ENCODE data around the gene ZDHHC14.
A peak's percentile ranks its signal among the peaks of the same experiment; 100 is the strongest.

Gene ZDHHC14

GRCh38 chr6:157648561-157648960 lies 267.6 kb downstream of the ZDHHC14 start:
- Histone ChIP-seq H3K4me1 (peaks cover 14 to 68% (median 67%) of the 10 kb centered on the region in 10 experiments), H3K36me3 (peaks cover 0 to 29% (median 1%) of the 10 kb centered on the region in 11 experiments; a peak in 10 of 22 replicates), H3K9ac (peak overlapping the region in 5 of 11 experiments; percentile 7 to 62 (median 14); a peak in 7 of 22 replicates), H3K4me3 (no peak overlapping the region), H3K9me3 (replicated peaks in 1 of 11) (peaks cover 0 to 31% (median 21%) of the 10 kb centered on the region in 11 experiments; a peak in 18 of 22 replicates), H4K20me1 (no peaks in the 10 kb centered on the region), H3K27me3 (no peaks in the 10 kb centered on the region), H3K27ac (peak overlapping the region in 9 of 11 experiments; percentile 52 to 86 (median 83); a peak in 17 of 22 replicates), H3K4me2 (peak overlapping the region in 10 of 11 experiments; percentile 34 to 78 (median 68); a peak in 19 of 22 replicates)
- TF ChIP-seq Cebpa-rat (IDR thresholded peaks at IDR 0.05): no peak

GRCh38 chr6:157649311-157650260 lies 268.6 kb downstream of the ZDHHC14 start:
- peak overlapping the region in 8 of 11 experiments; percentile 12 to 86 (median 84); a peak in 15 of 22 replicates for H3K27ac ChIP-seq
- no peak overlapping the region for H3K4me3 ChIP-seq
- H3K27me3 ChIP-seq: no peaks in the 10 kb centered on the region
- no peaks in the 10 kb centered on the region for H4K20me1 ChIP-seq
- no peak for TF ChIP-seq Cebpa-rat (IDR thresholded peaks at IDR 0.05)
- peak overlapping the region in 1 of 11 experiments; percentile 11; a peak in 3 of 22 replicates for H3K9ac ChIP-seq
- peaks cover 13 to 59% (median 58%) of the 10 kb centered on the region in 10 experiments for H3K4me1 ChIP-seq
- peaks cover 0 to 31% (median 21%) of the 10 kb centered on the region in 11 experiments; a peak in 18 of 22 replicates for H3K9me3 ChIP-seq (replicated peaks in 1 of 11)
- H3K4me2 ChIP-seq: peak overlapping the region in 9 of 11 experiments; percentile 49 to 78 (median 70); a peak in 16 of 22 replicates
- peaks cover 0 to 35% (median 5%) of the 10 kb centered on the region in 11 experiments; a peak in 11 of 22 replicates for H3K36me3 ChIP-seq

DNA sequence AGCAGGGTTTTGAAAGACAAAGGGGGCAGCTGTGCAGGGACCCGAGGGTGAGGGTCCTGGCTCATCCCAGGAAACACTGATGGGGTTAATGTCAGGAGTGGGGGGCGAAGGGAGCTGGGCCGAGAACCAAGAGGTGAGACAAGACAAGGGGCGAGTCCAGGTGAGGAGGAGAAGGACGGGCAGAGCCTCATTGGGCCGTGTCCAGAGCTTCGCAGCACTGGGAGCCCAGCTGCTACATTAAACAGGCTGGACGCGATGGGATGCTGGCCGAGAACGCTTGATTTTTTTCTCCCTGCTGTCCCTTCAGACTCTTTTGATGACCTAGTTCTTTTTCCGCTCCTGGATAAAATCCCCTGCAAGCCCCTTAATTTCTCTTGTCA lies 269.3 kb downstream of the ZDHHC14 start:
- Histone ChIP-seq H3K27me3 (no peaks in the 10 kb centered on the region), H4K20me1 (no peaks in the 10 kb centered on the region), H3K4me3 (no peak overlapping the region), H3K4me1 (peaks cover 10 to 53% (median 51%) of the 10 kb centered on the region in 10 experiments), H3K27ac (peak overlapping the region in 2 of 11 experiments; percentile 84; a peak in 1 of 22 replicates), H3K36me3 (peaks cover 0 to 42% (median 5%) of the 10 kb centered on the region in 11 experiments; a peak in 11 of 22 replicates), H3K4me2 (peak overlapping the region in 8 of 11 experiments; percentile 58 to 78 (median 70); a peak in 15 of 22 replicates), H3K9ac (no peak overlapping the region), H3K9me3 (replicated peaks in 1 of 11) (peaks cover 0 to 28% (median 21%) of the 10 kb centered on the region in 11 experiments; a peak in 18 of 22 replicates)
- TF ChIP-seq Cebpa-rat (IDR thresholded peaks at IDR 0.05): no peak

GRCh38 chr6:157650801-157651200 lies 269.8 kb downstream of the ZDHHC14 start:
- no peak for TF ChIP-seq Cebpa-rat (IDR thresholded peaks at IDR 0.05)
- peaks cover 0 to 23% (median 19%) of the 10 kb centered on the region in 11 experiments; a peak in 18 of 22 replicates for H3K9me3 ChIP-seq (replicated peaks in 1 of 11)
- H3K4me1 ChIP-seq: peaks cover 10 to 47% (median 46%) of the 10 kb centered on the region in 10 experiments
- H3K4me2 ChIP-seq: no peak overlapping the region; a peak in 1 of 22 replicates
- no peak overlapping the region for H3K9ac ChIP-seq
- no peak overlapping the region for H3K4me3 ChIP-seq
- H3K27me3 ChIP-seq: no peaks in the 10 kb centered on the region
- no peak overlapping the region for H3K27ac ChIP-seq
- no peaks in the 10 kb centered on the region for H4K20me1 ChIP-seq
- H3K36me3 ChIP-seq: peaks cover 0 to 41% (median 5%) of the 10 kb centered on the region in 11 experiments; a peak in 11 of 22 replicates

DNA sequence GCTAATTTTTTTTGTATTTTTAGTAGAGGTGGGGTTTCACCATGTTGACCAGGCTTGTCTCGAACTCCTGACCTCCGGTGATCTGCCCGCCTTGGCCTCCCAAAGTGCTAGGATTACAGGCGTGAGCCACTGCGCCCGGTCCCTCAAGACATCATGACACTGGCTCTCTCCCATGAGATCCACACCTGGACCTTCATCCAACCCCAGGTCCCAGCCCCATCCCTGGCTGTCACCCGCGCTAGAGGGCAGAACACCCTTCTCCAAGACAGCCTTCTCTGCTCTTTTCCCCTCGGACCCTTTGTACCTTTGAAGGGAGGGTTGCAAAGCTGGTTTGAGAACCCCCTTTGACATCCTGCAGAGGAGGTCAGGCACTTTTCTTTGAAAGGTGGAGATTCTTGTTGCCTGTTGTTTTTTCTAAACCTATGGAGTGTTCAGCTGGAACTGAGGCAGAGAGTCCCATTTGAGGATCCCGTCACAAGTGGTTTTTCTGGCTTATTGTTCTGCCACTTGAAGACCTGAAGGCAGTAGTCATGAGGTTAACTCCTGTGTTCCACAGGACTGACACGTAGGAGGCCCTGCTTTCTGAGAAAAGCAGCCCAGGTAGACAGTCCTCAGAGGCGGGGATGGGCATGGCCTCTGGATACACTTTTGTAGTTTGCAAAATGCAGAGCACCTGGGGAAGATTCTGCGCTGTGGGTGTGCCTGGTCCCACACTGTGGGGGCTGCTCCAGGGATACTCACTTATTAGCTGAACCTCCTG lies 270.9 kb downstream of the ZDHHC14 start:
- no peaks in the 10 kb centered on the region for H3K27me3 ChIP-seq
- H3K4me2 ChIP-seq: no peak overlapping the region
- no peak overlapping the region for H3K4me3 ChIP-seq
- H3K36me3 ChIP-seq: peaks cover 0 to 50% (median 5%) of the 10 kb centered on the region in 11 experiments; a peak in 10 of 22 replicates
- no peak for TF ChIP-seq Cebpa-rat (IDR thresholded peaks at IDR 0.05)
- H3K9ac ChIP-seq: no peak overlapping the region
- H3K27ac ChIP-seq: no peak overlapping the region
- H3K9me3 ChIP-seq (replicated peaks in 1 of 11): peaks cover 0 to 12% (median 11%) of the 10 kb centered on the region in 11 experiments; a peak in 18 of 22 replicates
- H4K20me1 ChIP-seq: no peaks in the 10 kb centered on the region
- H3K4me1 ChIP-seq: peaks cover 10 to 36% (median 34%) of the 10 kb centered on the region in 10 experiments

DNA sequence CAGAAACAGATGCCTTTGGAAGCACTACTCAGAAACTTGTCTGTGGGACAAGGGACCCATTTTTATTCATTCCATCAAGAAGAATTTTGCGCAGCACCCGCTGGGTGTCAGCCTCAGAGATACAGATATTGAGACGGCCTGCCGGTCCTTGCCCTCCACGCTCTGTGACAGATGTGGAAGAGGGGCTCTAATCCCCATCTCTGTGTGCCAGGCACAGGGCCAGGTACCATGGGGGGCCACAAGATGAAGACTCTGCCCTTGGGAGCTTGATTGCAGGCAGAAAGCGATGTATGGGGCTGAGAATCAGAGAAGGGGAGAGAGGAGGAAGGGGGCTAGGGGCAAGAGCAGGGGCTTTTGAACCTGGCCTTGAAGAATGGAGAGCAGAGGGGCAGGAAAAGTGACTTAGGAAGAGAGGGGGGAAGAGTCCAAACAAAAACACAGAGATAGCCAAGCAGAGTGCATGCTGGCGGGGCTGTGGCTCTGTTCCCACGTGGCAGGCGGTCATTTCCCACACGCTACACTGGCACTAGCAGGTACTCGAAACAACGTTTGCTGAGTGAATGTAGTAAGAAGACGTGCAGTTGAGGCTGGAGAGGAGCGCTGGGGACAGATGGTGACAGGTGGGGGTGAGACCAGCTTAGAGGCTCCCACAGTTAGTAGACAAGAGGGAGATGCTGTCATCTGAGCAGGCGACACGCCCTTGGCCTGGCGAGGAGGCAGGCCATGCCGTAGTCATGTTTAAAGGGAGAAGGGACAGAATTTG lies 271.8 kb downstream of the ZDHHC14 start:
- no peak overlapping the region for H3K4me3 ChIP-seq
- H4K20me1 ChIP-seq: no peaks in the 10 kb centered on the region
- H3K4me1 ChIP-seq: peaks cover 4 to 27% (median 26%) of the 10 kb centered on the region in 10 experiments
- peaks cover 0 to 3% (median 2%) of the 10 kb centered on the region in 11 experiments; a peak in 11 of 22 replicates for H3K9me3 ChIP-seq (replicated peaks in 1 of 11)
- peaks cover 0 to 52% (median 0%) of the 10 kb centered on the region in 11 experiments; a peak in 9 of 22 replicates for H3K36me3 ChIP-seq
- TF ChIP-seq Cebpa-rat (IDR thresholded peaks at IDR 0.05): no peak
- no peak overlapping the region for H3K4me2 ChIP-seq
- H3K9ac ChIP-seq: no peak overlapping the region
- H3K27ac ChIP-seq: no peak overlapping the region
- H3K27me3 ChIP-seq: no peaks in the 10 kb centered on the region

GRCh38 chr6:157653521-157653920 lies 272.5 kb downstream of the ZDHHC14 start:
- no peak overlapping the region for H3K4me3 ChIP-seq
- no peaks in the 10 kb centered on the region for H3K27me3 ChIP-seq
- H3K9me3 ChIP-seq (replicated peaks in 1 of 11): no peaks in the 10 kb centered on the region
- TF ChIP-seq Cebpa-rat (IDR thresholded peaks at IDR 0.05): no peak
- H4K20me1 ChIP-seq: no peaks in the 10 kb centered on the region
- no peak overlapping the region for H3K27ac ChIP-seq
- H3K36me3 ChIP-seq: peaks cover 0 to 50% (median 0%) of the 10 kb centered on the region in 11 experiments; a peak in 9 of 22 replicates
- no peak overlapping the region for H3K4me2 ChIP-seq
- H3K9ac ChIP-seq: no peak overlapping the region
- peaks cover 0 to 26% (median 19%) of the 10 kb centered on the region in 10 experiments; a peak in 18 of 20 replicates for H3K4me1 ChIP-seq

GRCh38 chr6:157655139-157655538 lies 274.1 kb downstream of the ZDHHC14 start:
- Histone ChIP-seq H4K20me1 (no peaks in the 10 kb centered on the region), H3K4me2 (no peak overlapping the region), H3K27ac (no peak overlapping the region), H3K9me3 (replicated peaks in 1 of 11) (no peaks in the 10 kb centered on the region), H3K36me3 (peaks cover 0 to 56% (median 0%) of the 10 kb centered on the region in 11 experiments; a peak in 9 of 22 replicates), H3K27me3 (no peaks in the 10 kb centered on the region), H3K4me1 (peaks cover 4 to 23% (median 13%) of the 10 kb centered on the region in 10 experiments; a peak in 19 of 20 replicates), H3K4me3 (no peak overlapping the region), H3K9ac (no peak overlapping the region)
- no peak for TF ChIP-seq Cebpa-rat (IDR thresholded peaks at IDR 0.05)

Data from BLaER1 treated with 17β-estradiol and CSF1 and Interleukin-3, amounts not matched to agents 10 nM and 100 nM (cell line).